ENCODE results near the gene RHEX. TPM values are rescaled to one million over a fixed set of nuclear protein-coding genes. Genes with fewer than 3 reads are reported as not detected.
"Not testable (repeated sequence)": the region's sequence is repeated elsewhere in the genome, so short reads cannot be mapped to it uniquely, and the experiment has no call there.

Gene RHEX
- total and polyA plus RNA-seq, 2 donors (not counting 1 experiment from before 2014, with no cell fraction given): 1.8 to 12.8 TPM

GRCh38 chr1:206060844-206061243, 7.9 kb downstream of the RHEX start:
- H3K27me3 ChIP-seq (replicated peaks in 1 of 4; ENCODE audit: control extremely low read depth in 1 of 4, control insufficient read depth in 3 of 4, insufficient read depth in 4 of 4, low read length in 3 of 4): no peaks in the 10 kb centered on the region
- no peak overlapping the region for H3K27ac ChIP-seq (ENCODE audit: low read length in 2 of 2)
- no peak overlapping the region for H3K4me2 ChIP-seq (replicated peaks; ENCODE audit: low read depth, low read length, poor library complexity, severe bottlenecking)
- peaks cover 63% of the 10 kb centered on the region for H3K4me1 Mint-ChIP-seq
- H3K9me3 ChIP-seq (ENCODE audit: control extremely low read depth in 1 of 3, control insufficient read depth in 2 of 3, insufficient read depth in 1 of 3, low read length in 2 of 3): peaks cover 0 to 1% (median 0%) of the 10 kb centered on the region in 3 donors
- peak overlapping the region; percentile 38 for H3K27ac Mint-ChIP-seq
- DNase-seq: no peak
- peaks cover 31% of the 10 kb centered on the region for H3K79me2 ChIP-seq (ENCODE audit: control insufficient read depth, insufficient read depth, low read length)
- H3K4me1 ChIP-seq (ENCODE audit: control insufficient read depth in 2 of 2, insufficient read depth in 2 of 2, low read length in 2 of 2): peaks cover 28 to 43% of the 10 kb centered on the region in 2 donors
- H2AFZ ChIP-seq (ENCODE audit: insufficient read depth, low read depth, low read length, poor library complexity, severe bottlenecking): no peak overlapping the region
- H3K36me3 ChIP-seq (replicated peaks in 1 of 2; ENCODE audit: control extremely low read depth in 1 of 2, control insufficient read depth in 1 of 2, extremely low read depth in 1 of 2, insufficient read depth in 2 of 2, low read length in 1 of 2): peaks cover 10 to 16% of the 10 kb centered on the region in 2 experiments
- H3K4me3 ChIP-seq (ENCODE audit: control extremely low read depth in 1 of 5, extremely low read depth in 1 of 5, insufficient read depth in 1 of 5, low read depth in 2 of 5, low read length in 4 of 5): no peak overlapping the region
- H3K9me3 Mint-ChIP-seq (ENCODE audit: insufficient read depth): no peaks in the 10 kb centered on the region
- POLR2A ChIA-PET: interaction anchor here (1.2 kb wide), 1 partner anchor 19 kb away, joined by 3 read pairs; no protein-coding TSS in a partner anchor
- H3K27me3 Mint-ChIP-seq: no peaks in the 10 kb centered on the region
- H4K20me1 ChIP-seq (ENCODE audit: control insufficient read depth, insufficient read depth, low read length, poor library complexity, severe bottlenecking): no peaks in the 10 kb centered on the region
- no CpG with 5 or more reads among the region's 3 CpGs for WGBS (ENCODE audit: insufficient coverage)
- intact Hi-C loops (cut with micrococcal nuclease): no loop called here
- H3K4me3 Mint-ChIP-seq: no peak overlapping the region
- no peak for TF ChIP-seq EZH2 (IDR thresholded peaks at IDR 0.05; ENCODE audit: borderline replicate concordance, insufficient read depth, low read depth, low read length, poor library complexity, severe bottlenecking)
- TF ChIP-seq CTCF (IDR thresholded peaks at IDR 0.05): no peak
- CTCF ChIA-PET: interaction anchor here (0.6 to 3.3 kb wide), 5 partner anchors 9 to 84 kb away, joined by 3 to 27 read pairs (median 4); no protein-coding TSS in a partner anchor
- ATAC-seq (ENCODE audit: low read depth): no peak
- no peak overlapping the region for H3K9ac ChIP-seq (ENCODE audit: low read length)

DNA sequence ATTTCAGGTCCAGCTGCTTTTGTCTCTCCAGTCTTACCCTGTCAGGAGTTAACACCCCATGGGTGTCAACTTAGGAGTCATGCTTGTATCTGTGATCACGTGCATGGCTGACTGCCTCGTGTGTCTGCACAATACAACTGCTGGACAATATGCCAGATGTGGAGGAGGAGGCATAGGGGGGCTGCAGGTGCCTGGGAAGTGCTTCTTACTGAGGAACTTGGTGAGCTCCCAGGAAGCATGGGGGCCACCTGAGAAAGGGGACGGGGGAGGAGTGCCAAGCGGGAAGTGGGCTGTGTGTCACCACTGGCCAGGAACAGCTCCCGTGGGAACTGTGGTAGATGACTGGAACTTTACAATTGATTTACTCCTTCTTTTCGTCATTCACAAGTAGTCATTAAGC, 9.5 kb downstream of the RHEX start:
- Histone ChIP-seq H3K4me2 (replicated peaks; ENCODE audit: low read depth, low read length, poor library complexity, severe bottlenecking) (no peak overlapping the region), H2AFZ (ENCODE audit: insufficient read depth, low read depth, low read length, poor library complexity, severe bottlenecking) (no peak overlapping the region), H3K27me3 (replicated peaks in 1 of 4; ENCODE audit: control extremely low read depth in 1 of 4, control insufficient read depth in 3 of 4, insufficient read depth in 4 of 4, low read length in 3 of 4) (no peaks in the 10 kb centered on the region), H3K79me2 (ENCODE audit: control insufficient read depth, insufficient read depth, low read length) (peaks cover 27% of the 10 kb centered on the region), H3K27ac (ENCODE audit: low read length in 2 of 2) (peak overlapping the region in 1 of 2 donors; percentile 23), H3K4me3 (ENCODE audit: control extremely low read depth in 1 of 5, extremely low read depth in 1 of 5, insufficient read depth in 1 of 5, low read depth in 2 of 5, low read length in 4 of 5) (no peak overlapping the region), H3K36me3 (replicated peaks in 1 of 2; ENCODE audit: control extremely low read depth in 1 of 2, control insufficient read depth in 1 of 2, extremely low read depth in 1 of 2, insufficient read depth in 2 of 2, low read length in 1 of 2) (peaks cover 10 to 16% of the 10 kb centered on the region in 2 experiments), H4K20me1 (ENCODE audit: control insufficient read depth, insufficient read depth, low read length, poor library complexity, severe bottlenecking) (no peaks in the 10 kb centered on the region), H3K9ac (ENCODE audit: low read length) (no peak overlapping the region), H3K9me3 (ENCODE audit: control extremely low read depth in 1 of 3, control insufficient read depth in 2 of 3, insufficient read depth in 1 of 3, low read length in 2 of 3) (peaks cover 0 to 1% (median 0%) of the 10 kb centered on the region in 3 donors), H3K4me1 (ENCODE audit: control insufficient read depth in 2 of 2, insufficient read depth in 2 of 2, low read length in 2 of 2) (peaks cover 44 to 59% of the 10 kb centered on the region in 2 donors)
- Mint-ChIP-seq H3K4me3 (no peak overlapping the region), H3K4me1 (peaks cover 68% of the 10 kb centered on the region), H3K27me3 (no peaks in the 10 kb centered on the region), H3K9me3 (ENCODE audit: insufficient read depth) (no peaks in the 10 kb centered on the region), H3K27ac (peak overlapping the region; percentile 71)
- DNase-seq: no peak
- ATAC-seq (ENCODE audit: low read depth): no peak
- intact Hi-C loops (cut with micrococcal nuclease): no loop called here
- POLR2A ChIA-PET: interaction anchor here (1.1 kb wide), 1 partner anchor 31 kb away, joined by 3 read pairs; no protein-coding TSS in a partner anchor
- CTCF ChIA-PET: interaction anchor here (0.9 to 1.2 kb wide), 2 partner anchors 14 to 32 kb away, joined by 3 to 10 read pairs; no protein-coding TSS in a partner anchor
- TF ChIP-seq EZH2 (IDR thresholded peaks at IDR 0.05; ENCODE audit: borderline replicate concordance, insufficient read depth, low read depth, low read length, poor library complexity, severe bottlenecking): no peak
- no peak for TF ChIP-seq CTCF (IDR thresholded peaks at IDR 0.05)
- WGBS (ENCODE audit: insufficient coverage): 51% methylated on average over 3 of the region's 6 CpGs

- H3K27me3 Mint-ChIP-seq; H2AFZ ChIP-seq (ENCODE audit: insufficient read depth, low read depth, low read length, poor library complexity, severe bottlenecking); DNase-seq; H3K9ac ChIP-seq (ENCODE audit: low read length); CTCF ChIA-PET; H3K4me2 ChIP-seq (replicated peaks; ENCODE audit: low read depth, low read length, poor library complexity, severe bottlenecking); H4K20me1 ChIP-seq (ENCODE audit: control insufficient read depth, insufficient read depth, low read length, poor library complexity, severe bottlenecking); H3K27me3 ChIP-seq (replicated peaks in 1 of 4; ENCODE audit: control extremely low read depth in 1 of 4, control insufficient read depth in 3 of 4, insufficient read depth in 4 of 4, low read length in 3 of 4); H3K27ac ChIP-seq (ENCODE audit: low read length in 2 of 2); ATAC-seq (ENCODE audit: low read depth); H3K9me3 Mint-ChIP-seq (ENCODE audit: insufficient read depth); H3K4me3 Mint-ChIP-seq; POLR2A ChIA-PET; H3K9me3 ChIP-seq (ENCODE audit: control extremely low read depth in 1 of 3, control insufficient read depth in 2 of 3, insufficient read depth in 1 of 3, low read length in 2 of 3); H3K4me3 ChIP-seq (ENCODE audit: control extremely low read depth in 1 of 5, extremely low read depth in 1 of 5, insufficient read depth in 1 of 5, low read depth in 2 of 5, low read length in 4 of 5); intact Hi-C loops (cut with micrococcal nuclease); H3K27ac Mint-ChIP-seq: not testable (repeated sequence)
- Histone ChIP-seq H3K4me1 (ENCODE audit: control insufficient read depth in 2 of 2, insufficient read depth in 2 of 2, low read length in 2 of 2) (peaks cover 45 to 61% of the 10 kb centered on the region in 2 donors), H3K79me2 (ENCODE audit: control insufficient read depth, insufficient read depth, low read length) (peaks cover 20% of the 10 kb centered on the region), H3K36me3 (replicated peaks in 1 of 2; ENCODE audit: control extremely low read depth in 1 of 2, control insufficient read depth in 1 of 2, extremely low read depth in 1 of 2, insufficient read depth in 2 of 2, low read length in 1 of 2) (peaks cover 8 to 15% of the 10 kb centered on the region in 2 experiments)
- peaks cover 68% of the 10 kb centered on the region for H3K4me1 Mint-ChIP-seq
- no CpG with 5 or more reads among the region's 35 CpGs for WGBS (ENCODE audit: insufficient coverage)
Observed at GRCh38 chr1:206064001-206064400, 11.0 kb downstream of the RHEX start.
